Fibroblast of lung (primary cell): ENCODE results near the gene CXCL17.

Experiments used
- EZH2 ChIP-seq: IDR thresholded peaks from 2 replicates; pipeline ENCODE4 v1.5.1; 2012; ENCODE audit warnings: low read length, control low read depth, mild to moderate bottlenecking; ENCODE audit errors: missing control alignments
- TF ChIP-seq, protein P1 (sequence below), 2 donors: IDR thresholded peaks in 1 of 2; conservative IDR thresholded peaks in 1 of 2; 1 replicate in 1 of 2; 2 replicates in 1 of 2; pipeline ENCODE4 v1.5.1; 2011 to 2012; ENCODE audit warnings: low read length in 2 of 2, control low read depth in 1 of 2, inconsistent platforms in 1 of 2, low read depth in 1 of 2, mild to moderate bottlenecking in 1 of 2

DNA sequence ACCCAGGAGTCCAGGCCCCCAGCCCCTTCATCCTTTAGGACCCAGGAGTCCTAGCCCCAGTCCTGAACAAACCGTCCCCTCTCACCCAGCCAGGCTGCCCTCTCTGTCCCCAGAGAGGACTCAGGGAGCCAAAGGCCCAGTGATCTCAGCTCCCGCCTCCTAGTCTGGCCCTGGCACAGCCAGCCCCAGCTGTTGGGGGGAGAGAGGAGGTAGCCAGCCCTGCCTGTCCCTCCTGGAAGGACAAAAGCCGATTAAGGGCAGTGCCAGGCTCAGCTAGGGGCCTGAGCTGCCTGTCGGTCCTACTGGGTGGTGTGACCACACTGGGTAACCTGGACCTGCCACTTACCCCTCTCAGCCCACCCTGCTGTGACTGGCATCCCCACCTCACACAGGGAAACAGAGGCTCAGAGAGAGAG is 30.1 kb downstream of the CXCL17 start:
- TF ChIP-seq, protein P1, sequence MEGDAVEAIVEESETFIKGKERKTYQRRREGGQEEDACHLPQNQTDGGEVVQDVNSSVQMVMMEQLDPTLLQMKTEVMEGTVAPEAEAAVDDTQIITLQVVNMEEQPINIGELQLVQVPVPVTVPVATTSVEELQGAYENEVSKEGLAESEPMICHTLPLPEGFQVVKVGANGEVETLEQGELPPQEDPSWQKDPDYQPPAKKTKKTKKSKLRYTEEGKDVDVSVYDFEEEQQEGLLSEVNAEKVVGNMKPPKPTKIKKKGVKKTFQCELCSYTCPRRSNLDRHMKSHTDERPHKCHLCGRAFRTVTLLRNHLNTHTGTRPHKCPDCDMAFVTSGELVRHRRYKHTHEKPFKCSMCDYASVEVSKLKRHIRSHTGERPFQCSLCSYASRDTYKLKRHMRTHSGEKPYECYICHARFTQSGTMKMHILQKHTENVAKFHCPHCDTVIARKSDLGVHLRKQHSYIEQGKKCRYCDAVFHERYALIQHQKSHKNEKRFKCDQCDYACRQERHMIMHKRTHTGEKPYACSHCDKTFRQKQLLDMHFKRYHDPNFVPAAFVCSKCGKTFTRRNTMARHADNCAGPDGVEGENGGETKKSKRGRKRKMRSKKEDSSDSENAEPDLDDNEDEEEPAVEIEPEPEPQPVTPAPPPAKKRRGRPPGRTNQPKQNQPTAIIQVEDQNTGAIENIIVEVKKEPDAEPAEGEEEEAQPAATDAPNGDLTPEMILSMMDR (conservative IDR thresholded peaks at IDR 0.05 in 1 of 2, IDR thresholded peaks at IDR 0.05 in 1 of 2; ENCODE audit: low read depth in 1 of 2, low read length in 2 of 2), result no peak
- no peak for TF ChIP-seq EZH2
